D341Med (cell line): Measurements from ENCODE around the gene PEAK1.

Source experiments
- DNase-seq: peaks from one replicate; pipeline ENCODE4 v3.0.0; 2012; ENCODE audit warnings: low spot score

PEAK1 gene

GRCh38 chr15:77059786-77060361, 360.0 kb downstream of the PEAK1 start:
- no peak for DNase-seq

GRCh38 chr15:77058468-77058867, 361.4 kb downstream of the PEAK1 start:
- DNase-seq, result no peak

GRCh38 chr15:77057685-77058084, 362.2 kb downstream of the PEAK1 start:
- no peak for DNase-seq

DNA sequence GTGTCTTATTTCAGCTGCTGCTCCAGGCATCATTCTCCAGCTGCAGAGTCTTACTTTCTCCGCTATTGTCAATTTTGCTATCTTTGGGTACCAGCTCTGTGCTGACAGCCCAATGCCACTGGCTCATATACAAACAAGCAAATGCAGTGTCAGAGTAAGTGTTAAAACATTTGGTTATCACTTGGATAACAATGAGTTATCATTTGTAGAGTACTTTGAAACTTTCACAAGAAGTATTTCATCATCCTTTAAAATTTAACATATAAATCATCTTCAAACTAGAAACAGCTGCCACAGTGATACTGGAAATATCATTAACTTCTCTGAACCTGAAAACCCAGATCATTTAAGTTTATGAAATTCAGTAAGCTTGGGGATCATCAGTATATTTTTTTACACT, 362.8 kb downstream of the PEAK1 start:
- no peak for DNase-seq

DNA sequence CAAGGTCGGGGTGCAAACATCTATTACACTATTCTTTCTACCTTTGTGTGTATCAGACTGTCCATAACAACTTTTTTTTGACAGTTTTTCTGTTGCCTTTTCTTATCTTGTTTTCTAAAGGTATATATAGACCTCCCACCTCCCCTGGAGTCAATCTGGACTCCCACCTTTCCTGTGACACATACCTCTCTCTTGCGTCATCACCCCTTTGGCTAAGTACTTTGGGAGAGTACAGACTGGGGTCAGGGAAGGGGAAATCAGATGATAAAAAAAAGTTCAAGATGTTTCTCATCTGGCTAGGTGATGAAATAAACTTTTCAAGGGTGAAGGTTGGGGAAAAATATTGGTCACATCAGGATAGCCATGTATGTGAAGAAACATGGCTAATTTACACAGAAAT, 366.2 kb downstream of the PEAK1 start:
- DNase-seq, result no peak

DNA sequence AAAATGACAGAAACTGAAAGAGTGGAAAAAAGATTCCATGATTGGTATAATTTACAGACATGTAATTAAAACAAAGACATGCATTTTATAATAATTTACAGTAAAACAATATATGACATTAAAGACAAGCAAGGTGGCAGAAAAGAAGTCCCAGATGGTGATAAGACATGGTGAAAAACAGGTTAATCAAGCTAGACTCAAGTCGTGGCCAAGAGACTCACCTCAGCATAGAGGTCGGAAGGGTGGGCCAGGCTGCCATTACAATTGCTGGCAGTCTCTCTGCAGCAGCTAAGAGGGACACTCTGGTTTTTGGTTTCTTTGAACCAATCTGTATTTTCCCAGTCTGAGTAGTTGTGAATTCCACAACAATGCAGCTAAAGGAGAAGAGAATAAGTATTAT, 367.3 kb downstream of the PEAK1 start:
- DNase-seq, result no peak
